ENCODE measurements around the gene EGLN3. TPM values are rescaled to one million over a fixed set of nuclear protein-coding genes. Genes with fewer than 3 reads are reported as not detected.

EGLN3 gene
- total and polyA plus RNA-seq, 4 donors = 1.3 to 2.3 (median 1.5) TPM

- Histone ChIP-seq H3K36me3 (ENCODE audit: control insufficient read depth in 4 of 4, insufficient read depth in 3 of 4, low read depth in 1 of 4, low read length in 3 of 4) (no peaks in the 10 kb centered on the region), H3K9me3 (ENCODE audit: control insufficient read depth in 4 of 4, low read length in 3 of 4) (no peaks in the 10 kb centered on the region), H3K27ac (ENCODE audit: low read depth in 1 of 2, low read length in 2 of 2) (no peak overlapping the region), H3K4me1 (ENCODE audit: control insufficient read depth in 4 of 4, insufficient read depth in 4 of 4, low read length in 3 of 4) (peaks cover 0 to 3% (median 0%) of the 10 kb centered on the region in 4 donors), H3K4me3 (ENCODE audit: low read depth in 1 of 3, low read length in 3 of 3) (no peak overlapping the region), H3K9ac (ENCODE audit: low read depth in 1 of 2, low read length in 2 of 2) (no peak overlapping the region), H3K27me3 (ENCODE audit: control insufficient read depth in 4 of 4, insufficient read depth in 4 of 4, low read length in 3 of 4) (no peaks in the 10 kb centered on the region)
- DNase-seq (ENCODE audit: low spot score) = no peak
- 91% methylated on average over 1 of the region's 1 CpG for WGBS
- TF ChIP-seq YY1 (IDR thresholded peaks at IDR 0.05) (no peak), RAD21 (IDR thresholded peaks at IDR 0.05) (no peak), ATF3 (IDR thresholded peaks at IDR 0.05) (no peak)
Measured at GRCh38 chr14:33990790-33991189, 39.9 kb upstream of the EGLN3 start.

GRCh38 chr14:33987565-33988080, 36.7 kb upstream of the EGLN3 start:
- 30% methylated on average over 4 of the region's 4 CpGs for WGBS
- DNase-seq (ENCODE audit: low spot score) = no peak

More at GRCh38 chr14:33987565-33988080, 36.7 kb upstream of the EGLN3 start:
- H3K36me3 ChIP-seq (ENCODE audit: control insufficient read depth in 4 of 4, insufficient read depth in 3 of 4, low read depth in 1 of 4, low read length in 3 of 4) = no peaks in the 10 kb centered on the region
- H3K4me3 ChIP-seq (ENCODE audit: low read depth in 1 of 3, low read length in 3 of 3) = no peak overlapping the region
- no peak for TF ChIP-seq ATF3 (IDR thresholded peaks at IDR 0.05)
- no peak for TF ChIP-seq GABPA (IDR thresholded peaks at IDR 0.05 in 1 of 2, conservative IDR thresholded peaks at IDR 0.05 in 1 of 2)
- no peak for TF ChIP-seq JUND (IDR thresholded peaks at IDR 0.05)
- TF ChIP-seq RXRA (IDR thresholded peaks at IDR 0.05) = peak; percentile 22 to 39
- peak in 1 of 2 donors; percentile 7 for TF ChIP-seq HNF4A (conservative IDR thresholded peaks at IDR 0.05)
- TF ChIP-seq TAF1 (conservative IDR thresholded peaks at IDR 0.05) = no peak
- no peak for TF ChIP-seq REST (IDR thresholded peaks at IDR 0.05)
- no peak for TF ChIP-seq EGR1 (IDR thresholded peaks at IDR 0.05; ENCODE audit: low read depth in 2 of 2)
- no peak for TF ChIP-seq ZBTB33 (IDR thresholded peaks at IDR 0.05)
- peaks cover 0 to 5% (median 0%) of the 10 kb centered on the region in 4 donors for H3K9me3 ChIP-seq (ENCODE audit: control insufficient read depth in 4 of 4, low read length in 3 of 4)
- peaks cover 0 to 3% (median 0%) of the 10 kb centered on the region in 4 donors for H3K4me1 ChIP-seq (ENCODE audit: control insufficient read depth in 4 of 4, insufficient read depth in 4 of 4, low read length in 3 of 4)
- no peak overlapping the region for H3K9ac ChIP-seq (ENCODE audit: low read depth in 1 of 2, low read length in 2 of 2)
- H3K27ac ChIP-seq (ENCODE audit: low read depth in 1 of 2, low read length in 2 of 2) = no peak overlapping the region
- H3K27me3 ChIP-seq (ENCODE audit: control insufficient read depth in 4 of 4, insufficient read depth in 4 of 4, low read length in 3 of 4) = no peaks in the 10 kb centered on the region

Measured in liver (tissue), 9 donors.